Parietal lobe (tissue), 1 donor: ENCODE measurements around the gene PAPSS1. TPM values are rescaled to one million over a fixed set of nuclear protein-coding genes. Genes with fewer than 3 reads are reported as not detected.

Experiments
- total RNA-seq: library from RNA; depleted of rRNA; stranded (reverse); fragments of >200 nt; gene quantifications from one replicate; pipeline ENCODE4 v1.2.3, GENCODE V29; 2014

The PAPSS1 gene
- total RNA-seq: 101 TPM

DNA sequence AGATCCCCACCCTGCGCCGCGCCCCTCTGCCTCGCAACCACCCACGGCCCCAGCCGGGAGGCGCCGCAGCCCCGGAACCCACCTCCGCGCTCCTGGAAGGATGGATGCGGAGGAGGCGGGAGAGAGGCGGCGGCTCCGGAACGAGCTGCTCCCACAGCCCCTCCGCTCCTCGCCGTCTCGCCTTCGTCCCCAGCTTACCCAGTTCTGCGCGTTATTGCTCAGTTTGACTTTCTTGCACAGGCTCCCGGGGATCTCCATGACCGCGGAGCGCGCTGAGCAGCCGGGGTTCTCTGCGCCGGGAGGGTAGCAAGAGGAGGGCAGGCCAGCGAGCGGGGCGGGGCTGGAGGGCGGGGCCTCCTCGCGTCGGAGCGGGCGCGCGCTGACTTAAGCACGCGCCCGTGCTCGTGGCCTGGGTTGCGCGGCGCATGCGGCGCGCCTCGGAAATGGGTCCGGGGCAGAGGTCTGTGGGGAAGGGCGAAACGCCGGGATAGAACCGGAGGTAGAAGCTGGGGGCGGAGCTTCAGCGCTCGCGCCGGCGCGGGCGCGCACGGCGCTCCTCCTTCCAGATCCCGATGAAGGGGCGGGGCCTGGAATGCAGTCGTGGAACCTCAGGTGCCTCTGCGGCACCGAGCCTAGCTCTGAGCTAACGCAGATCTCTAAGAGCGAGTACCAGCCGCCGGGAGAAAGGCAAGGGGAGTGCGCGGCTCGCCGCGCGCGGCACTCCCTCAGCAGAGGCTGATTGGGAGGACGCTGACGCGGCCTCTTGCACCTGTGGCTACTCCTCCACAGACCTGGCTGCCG is at the start of gene PAPSS1:
Gene PAPSS1, minus strand, starts transcription at position 313 of the 801 bp plus-strand sequence. Its CDS starts 55 bp downstream, at position 258.

Other genes starting within 250 kb of the PAPSS1 start
- gene SGMS2, start 104.7 kb upstream of the PAPSS1 start, total RNA-seq: 0.63 TPM
- gene CYP2U1, start 211.3 kb upstream of the PAPSS1 start, total RNA-seq: 15.7 TPM